Activated CD8-positive, alpha-beta memory T cell treated with anti-CD3 and anti-CD28 coated beads for 48 hours (primary cell): Measurements from ENCODE around the gene SSBP3.
"Not testable (repeated sequence)": the region's sequence is repeated elsewhere in the genome, so short reads cannot be mapped to it uniquely, and the experiment has no call there.

Source experiments
- DNase-seq, 3 experiments: peaks; one replicate each; pipeline ENCODE4 v3.0.0-alpha.2; 2020; ENCODE audit warnings: low read depth in 2 of 3, low spot score in 2 of 3

Gene SSBP3

GRCh38 chr1:54225986-54226559, 180.1 kb downstream of the SSBP3 start:
- no peak for DNase-seq

GRCh38 chr1:54225378-54225777, 180.8 kb downstream of the SSBP3 start:
- no peak for DNase-seq

- DNase-seq: no peak
These were observed 182.0 kb downstream of the SSBP3 start for GRCh38 chr1:54224233-54224632.

- DNase-seq: no peak
These were observed 182.6 kb downstream of the SSBP3 start for GRCh38 chr1:54223441-54224202.

- no peak for DNase-seq
These were observed 183.5 kb downstream of the SSBP3 start for GRCh38 chr1:54222711-54223110.

- no peak for DNase-seq
These were observed 184.2 kb downstream of the SSBP3 start for GRCh38 chr1:54221867-54222484.

- no peak for DNase-seq
These were observed 184.9 kb downstream of the SSBP3 start for GRCh38 chr1:54221113-54221834.

GRCh38 chr1:54220004-54220811, 186.0 kb downstream of the SSBP3 start:
- no peak for DNase-seq

- DNase-seq: no peak
These were observed 186.5 kb downstream of the SSBP3 start for GRCh38 chr1:54219688-54220003.

- DNase-seq: no peak
These were observed 187.1 kb downstream of the SSBP3 start for GRCh38 chr1:54218883-54219687.

GRCh38 chr1:54215523-54215922, 190.7 kb downstream of the SSBP3 start:
- no peak for DNase-seq

- DNase-seq: no peak
These were observed 193.3 kb downstream of the SSBP3 start for GRCh38 chr1:54212872-54213271.

- DNase-seq: not testable (repeated sequence)
These were observed 198.3 kb downstream of the SSBP3 start for GRCh38 chr1:54207896-54208295.

GRCh38 chr1:54207287-54207686, 198.9 kb downstream of the SSBP3 start:
- no peak for DNase-seq

- no peak for DNase-seq
These were observed 202.0 kb downstream of the SSBP3 start for GRCh38 chr1:54204199-54204598.

- DNase-seq: no peak
These were observed 205.6 kb downstream of the SSBP3 start for GRCh38 chr1:54200519-54200997.

- DNase-seq: peak; percentile 51 to 77 (median 64)
These were observed 206.3 kb downstream of the SSBP3 start, which contains the start of the genes CYB5RL and MRPL37 for GRCh38 chr1:54199765-54200518. Gene CYB5RL (minus strand): TSS chr1:54200030. CDS start chr1:54195616, 4,414 bp downstream. Gene MRPL37 (plus strand): TSS chr1:54200167. CDS start chr1:54200244, 77 bp downstream.

GRCh38 chr1:54199151-54199764, 206.9 kb downstream of the SSBP3 start:
- DNase-seq: no peak

- no peak for DNase-seq
These were observed 212.7 kb downstream of the SSBP3 start for GRCh38 chr1:54193453-54193852.
